Omental fat pad (tissue), 4 donors: ENCODE results near the gene STX4. TPM values are rescaled to one million over a fixed set of nuclear protein-coding genes. Genes with fewer than 3 reads are reported as not detected.
A peak's percentile ranks its signal among the peaks of the same experiment; 100 is the strongest.

ENCODE experiments used
- ATAC-seq: fragments of 150-250 bp; one replicate; pipeline ENCODE4 v1.9.1; 2016; ENCODE audit warnings: mild to moderate bottlenecking, moderate library complexity; ENCODE audit not compliant: low FRiP score
- DNase-seq: peaks from one replicate; pipeline ENCODE4 v3.0.0-alpha.2; 2019; ENCODE audit warnings: low spot score
- CTCF ChIP-seq, 3 donors: fragments of 450-650 bp; IDR thresholded peaks; one replicate each; pipeline ENCODE4 v1.5.1; 2016 to 2017; ENCODE audit warnings: antibody characterized with exemption in 3 of 3, mild to moderate bottlenecking in 3 of 3, moderate library complexity in 2 of 3
- total RNA-seq, 4 donors: library from RNA; depleted of rRNA; stranded (reverse); fragments of >200 nt; gene quantifications; one replicate each; pipeline ENCODE4 v1.1.0, GENCODE V29; 2016

The STX4 gene
- total RNA-seq, 4 donors from 2014 or later, result 40.9 to 93.7 (median 66.8) TPM

DNA sequence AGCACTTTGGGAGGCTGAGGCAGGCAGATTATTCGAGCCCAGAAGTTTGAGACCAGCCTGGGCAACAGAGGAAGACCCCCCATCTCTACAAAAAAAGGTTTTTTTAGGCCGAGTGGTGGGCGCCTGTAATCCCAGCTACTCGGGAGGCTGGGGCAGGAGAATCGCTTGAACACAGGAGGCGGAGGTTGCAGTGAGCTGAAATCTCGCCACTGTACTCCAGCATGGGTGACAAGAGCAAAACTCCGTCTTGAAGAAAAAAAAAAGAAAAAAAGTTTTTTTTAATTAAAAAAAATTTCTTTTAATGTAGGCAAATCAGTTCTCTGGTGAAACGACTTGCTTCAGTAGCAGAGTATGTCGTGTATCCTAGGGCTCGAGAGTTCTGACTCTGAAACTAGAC, 37.4 kb upstream of the STX4 start:
- DNase-seq (no peak), ATAC-seq (no peak)
- no peak for TF ChIP-seq CTCF (IDR thresholded peaks at IDR 0.05)

GRCh38 chr16:30996324-30996984, 36.9 kb upstream of the STX4 start:
- no peak for TF ChIP-seq CTCF (IDR thresholded peaks at IDR 0.05)
- DNase-seq (no peak), ATAC-seq (peak; percentile 31)

DNA sequence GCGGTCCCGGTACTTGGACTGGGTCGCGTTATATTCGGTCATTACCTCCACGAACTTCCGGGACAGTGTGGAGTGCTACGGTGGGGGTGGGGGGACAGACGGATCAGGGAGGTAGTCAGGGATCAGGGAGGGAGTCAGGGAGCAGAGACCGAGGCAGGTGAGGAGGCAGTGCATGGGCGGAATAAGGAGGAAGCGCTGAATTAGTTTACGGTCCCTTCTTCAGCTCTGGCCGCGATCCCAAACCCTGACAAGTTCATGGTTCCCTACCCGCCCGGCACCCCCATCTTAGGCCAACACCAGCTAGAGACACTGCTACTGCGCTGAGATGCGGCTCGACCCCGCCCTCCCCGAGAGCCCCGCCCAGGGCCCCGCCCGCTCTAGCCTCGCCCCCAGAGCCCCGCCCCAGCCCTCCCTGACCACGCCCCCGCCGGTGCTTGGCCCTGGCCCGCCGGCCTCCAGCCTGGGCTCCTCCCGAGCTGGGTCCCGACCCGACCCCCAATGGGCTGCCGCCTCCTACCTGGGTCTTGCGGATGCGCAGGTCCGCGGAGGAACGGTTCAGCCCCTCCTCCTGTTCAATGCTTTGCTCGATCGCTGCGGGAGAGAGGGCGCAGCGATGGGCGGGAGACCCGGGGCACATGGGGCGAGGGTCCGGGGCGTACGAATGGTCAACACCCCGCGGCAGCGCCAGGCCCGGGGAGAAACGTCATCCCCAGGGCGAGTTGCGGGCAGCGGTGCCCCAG, 36.2 kb upstream of the STX4 start:
- no peak for TF ChIP-seq CTCF (IDR thresholded peaks at IDR 0.05)
- ATAC-seq, result peak; percentile 89
- DNase-seq, result peak; percentile 77

GRCh38 chr16:30997725-30998711, 35.3 kb upstream of the STX4 start:
- DNase-seq (peak; percentile 42), ATAC-seq (peak; percentile 61)
- no peak for TF ChIP-seq CTCF (IDR thresholded peaks at IDR 0.05)

DNA sequence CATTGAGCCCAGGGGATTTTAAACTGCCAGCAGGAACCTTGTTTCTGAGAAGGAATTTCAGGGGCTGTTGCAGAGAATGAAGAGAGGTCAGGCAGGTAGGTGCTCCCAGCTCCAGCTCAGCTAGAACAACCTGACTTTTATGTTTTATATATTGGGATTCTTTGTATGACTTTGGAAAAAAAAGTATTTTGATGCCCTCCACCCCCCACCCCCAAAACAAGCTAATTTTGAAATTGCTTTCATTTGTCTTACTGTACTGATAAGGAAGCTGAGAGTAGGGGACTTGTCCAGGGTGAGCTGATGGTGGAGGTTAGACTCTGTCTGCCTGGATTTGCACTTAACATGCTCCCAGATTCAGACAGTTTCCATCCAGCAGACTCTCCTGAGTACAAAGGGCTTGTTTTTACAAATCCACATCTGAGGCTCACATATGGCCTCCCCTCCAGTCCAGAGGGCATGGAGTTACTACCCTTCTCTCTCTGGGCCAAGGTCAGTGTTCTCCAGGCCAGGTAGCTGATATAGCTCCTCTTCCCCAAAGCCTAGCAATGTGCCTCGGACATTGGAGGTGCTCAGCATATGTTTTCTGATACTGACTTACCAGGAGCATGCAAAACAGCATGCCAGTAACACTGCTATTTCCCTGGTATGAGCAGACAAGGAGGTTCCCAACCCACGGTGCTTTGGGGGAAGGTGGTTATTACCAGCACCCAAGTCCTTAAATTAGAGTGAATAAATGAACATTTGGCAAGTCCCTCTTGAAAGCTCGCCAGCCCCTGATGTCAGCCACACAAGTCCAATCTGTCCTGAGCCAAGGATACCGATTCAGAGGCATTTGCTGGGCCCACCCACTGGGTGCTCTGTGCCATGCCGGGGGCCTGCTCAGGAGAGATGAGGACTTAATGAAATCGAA, 34.3 kb upstream of the STX4 start:
- no peak for DNase-seq
- ATAC-seq, result no peak
- TF ChIP-seq CTCF (IDR thresholded peaks at IDR 0.05), result no peak
